CD4-positive, alpha-beta T cell (primary cell): Measurements from ENCODE around the gene PARD3B. TPM values are rescaled to one million over a fixed set of nuclear protein-coding genes. Genes with fewer than 3 reads are reported as not detected.

Source experiments
- ATAC-seq: fragments of 200-7000 bp; cut with Tn5 transposase; one replicate; pipeline ENCODE4 v1.10.0; 2022; ENCODE audit warnings: mild to moderate bottlenecking; ENCODE audit not compliant: poor library complexity
- CTCF ChIA-PET: fragments of 350-600 bp; sonication (Branson Sonifier 250); formaldehyde crosslinking; loops from one replicate; lab custom pipeline; 2021; ENCODE audit warnings: antibody characterized with exemption, inconsistent platforms; lab: Charles Lee
- POLR2A ChIA-PET: fragments of 350-600 bp; sonication (Branson Sonifier 250); formaldehyde crosslinking; loops from one replicate; lab custom pipeline; 2021; ENCODE audit warnings: antibody characterized with exemption, inconsistent platforms; lab: Charles Lee
- DNase-seq, 14 experiments: peaks; one replicate each; pipeline ENCODE4 v3.0.0-alpha.2; 2013 to 2020; ENCODE audit warnings: mixed read lengths in 2 of 14
- H3K27ac ChIP-seq, 2 donors: one replicate each; pipeline versions ENCODE4 v1.5.1 to v1.7.0; 2013; ENCODE audit warnings: low read length in 2 of 2, low read depth in 1 of 2, mild to moderate bottlenecking in 1 of 2
- H3K27me3 ChIP-seq, 2 experiments: 1 replicate in 1 of 2; 2 replicates in 1 of 2; pipeline versions ENCODE4 v1.6.1 to v1.7.0; 2013; ENCODE audit warnings: low read length in 2 of 2, control low read depth in 1 of 2, mild to moderate bottlenecking in 1 of 2, moderate library complexity in 1 of 2; ENCODE audit not compliant: insufficient read depth in 2 of 2, control insufficient read depth in 1 of 2
- H3K36me3 ChIP-seq: one replicate; pipeline ENCODE4 v1.6.1; 2013; ENCODE audit warnings: low read length, control low read depth; ENCODE audit not compliant: insufficient read depth
- H3K4me1 ChIP-seq: one replicate; pipeline ENCODE4 v1.6.1; 2013; ENCODE audit warnings: low read length, control low read depth; ENCODE audit not compliant: insufficient read depth
- H3K4me3 ChIP-seq: one replicate; pipeline ENCODE4 v1.5.1; 2013; ENCODE audit warnings: mild to moderate bottlenecking, low read length, moderate library complexity
- H3K9me3 ChIP-seq, 2 experiments: 1 replicate in 1 of 2; 2 replicates in 1 of 2; pipeline versions ENCODE4 v1.6.1 to v1.7.0; 2013; ENCODE audit warnings: low read length in 2 of 2, mild to moderate bottlenecking in 2 of 2, control low read depth in 1 of 2, moderate library complexity in 1 of 2; ENCODE audit not compliant: control insufficient read depth in 1 of 2, insufficient read depth in 1 of 2
- H3K27ac Mint-ChIP-seq: one replicate; pipeline ENCODE4 v1.8.0; 2020; ENCODE audit warnings: mixed read lengths
- H3K27me3 Mint-ChIP-seq: one replicate; pipeline ENCODE4 v1.8.0; 2021; ENCODE audit warnings: mixed read lengths
- H3K36me3 Mint-ChIP-seq: one replicate; pipeline ENCODE4 v1.8.0; 2021; ENCODE audit warnings: low read depth, mixed read lengths
- H3K4me1 Mint-ChIP-seq: one replicate; pipeline ENCODE4 v1.8.0; 2021; ENCODE audit warnings: low read depth, mixed read lengths
- H3K4me3 Mint-ChIP-seq: one replicate; pipeline ENCODE4 v1.8.0; 2020; ENCODE audit warnings: mild to moderate bottlenecking, mixed read lengths
- H3K9me3 Mint-ChIP-seq: one replicate; pipeline ENCODE4 v1.8.0; 2020; ENCODE audit warnings: mixed read lengths
- CTCF ChIP-seq: fragments of 200-600 bp; IDR thresholded peaks from one replicate; pipeline ENCODE4 v1.8.0; 2022; ENCODE audit warnings: antibody characterized with exemption, mild to moderate bottlenecking
- intact Hi-C, 2 experiments: fragments of 100-400 bp; cut with DNase I in 1 of 2; cut with micrococcal nuclease in 1 of 2; formaldehyde crosslinking; loops; one replicate each; pipeline versions ENCODE4 v1.15.1 to v1.9.0; 2023 to 2025; cut with DNase I, micrococcal nuclease
- total RNA-seq, 174 experiments: library from RNA in 2 of 174; stranded (reverse) in 2 of 174; gene quantifications; one replicate each; pipeline ENCODE4 v1.2.3 and lab custom pipeline; 2021 to 2026

PARD3B gene
- total RNA-seq, 2 experiments from 2014 or later: 0.87 to 1.9 TPM

GRCh38 chr2:205655779-205656456 is 1110.6 kb downstream of the PARD3B start:
- no peak for TF ChIP-seq CTCF
- no peak for ATAC-seq
- Histone ChIP-seq H3K9me3 (no peaks in the 10 kb centered on the region), H3K27me3 (no peaks in the 10 kb centered on the region), H3K27ac (no peak overlapping the region), H3K4me3 (no peak overlapping the region), H3K4me1 (peaks cover 7% of the 10 kb centered on the region), H3K36me3 (no peaks in the 10 kb centered on the region)
- H3K4me1 Mint-ChIP-seq: peaks cover 12% of the 10 kb centered on the region
- H3K27ac Mint-ChIP-seq: no peak overlapping the region
- intact Hi-C loops: no loop called here
- H3K27me3 Mint-ChIP-seq: no peaks in the 10 kb centered on the region
- no peak for DNase-seq
- CTCF ChIA-PET: no interaction called here
- no peaks in the 10 kb centered on the region for H3K9me3 Mint-ChIP-seq
- no peaks in the 10 kb centered on the region for H3K36me3 Mint-ChIP-seq
- POLR2A ChIA-PET: no interaction called here
- H3K4me3 Mint-ChIP-seq: no peak overlapping the region

- intact Hi-C loops: no loop called here
- Histone ChIP-seq H3K36me3 (no peaks in the 10 kb centered on the region), H3K4me3 (no peak overlapping the region), H3K9me3 (no peaks in the 10 kb centered on the region), H3K4me1 (peaks cover 11% of the 10 kb centered on the region), H3K27me3 (no peaks in the 10 kb centered on the region), H3K27ac (no peak overlapping the region)
- TF ChIP-seq CTCF: no peak
- CTCF ChIA-PET: no interaction called here
- Mint-ChIP-seq H3K27ac (no peak overlapping the region), H3K36me3 (no peaks in the 10 kb centered on the region), H3K4me3 (no peak overlapping the region), H3K4me1 (peaks cover 17% of the 10 kb centered on the region), H3K27me3 (no peaks in the 10 kb centered on the region), H3K9me3 (no peaks in the 10 kb centered on the region)
- ATAC-seq (no peak), DNase-seq (no peak)
- POLR2A ChIA-PET: no interaction called here
These were observed 1111.2 kb downstream of the PARD3B start for GRCh38 chr2:205656461-205656860.

GRCh38 chr2:205656941-205657340 is 1111.7 kb downstream of the PARD3B start:
- ChIA-PET CTCF (no interaction called here), POLR2A (no interaction called here)
- ATAC-seq: no peak
- DNase-seq: no peak
- intact Hi-C loops: no loop called here
- Histone ChIP-seq H3K9me3 (no peaks in the 10 kb centered on the region), H3K4me3 (no peak overlapping the region), H3K36me3 (no peaks in the 10 kb centered on the region), H3K27ac (no peak overlapping the region), H3K27me3 (no peaks in the 10 kb centered on the region), H3K4me1 (peaks cover 11% of the 10 kb centered on the region)
- Mint-ChIP-seq H3K36me3 (no peaks in the 10 kb centered on the region), H3K9me3 (no peaks in the 10 kb centered on the region), H3K27me3 (no peaks in the 10 kb centered on the region), H3K4me3 (no peak overlapping the region), H3K4me1 (peaks cover 20% of the 10 kb centered on the region), H3K27ac (no peak overlapping the region)
- TF ChIP-seq CTCF: no peak
